Stimulated activated CD8-positive, alpha-beta memory T cell treated with anti-CD3 and anti-CD28 coated beads, Interleukin-12 subunit alpha, Interleukin-12 subunit beta, amount 100 ng/mL, for 24 hours (primary cell): Measurements from ENCODE around the gene MTCH2.
"Not testable (repeated sequence)": the region's sequence is repeated elsewhere in the genome, so short reads cannot be mapped to it uniquely, and the experiment has no call there.

ENCODE experiments used
- DNase-seq: peaks from one replicate; pipeline ENCODE4 v3.0.0-alpha.2; 2020; ENCODE audit errors: extremely low read depth

MTCH2 gene

GRCh38 chr11:47636331-47636730 is 6.0 kb downstream of the MTCH2 start:
- not testable (repeated sequence) for DNase-seq

GRCh38 chr11:47631473-47631872 is 10.9 kb downstream of the MTCH2 start:
- no peak for DNase-seq

DNA sequence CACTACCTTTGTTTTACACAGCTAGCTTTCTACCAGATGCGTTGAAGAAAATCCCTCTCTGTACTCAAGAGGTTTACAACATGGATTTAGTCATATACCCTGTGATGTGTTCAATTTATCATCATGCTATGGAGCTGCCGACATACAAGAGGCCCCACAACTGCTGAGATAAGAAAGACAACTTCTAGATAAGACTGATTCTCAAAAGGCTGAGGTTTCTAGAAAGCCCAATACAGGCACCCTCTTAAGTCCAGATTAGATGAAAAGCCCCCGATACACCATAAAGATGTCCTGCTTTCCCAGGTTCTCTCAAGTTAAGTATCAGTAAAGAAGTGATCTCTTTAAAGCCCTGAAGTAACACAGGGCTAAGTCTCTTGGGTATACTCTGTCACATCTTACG is 14.3 kb downstream of the MTCH2 start:
- no peak for DNase-seq

GRCh38 chr11:47626234-47626633 is 16.1 kb downstream of the MTCH2 start:
- DNase-seq, result no peak

DNA sequence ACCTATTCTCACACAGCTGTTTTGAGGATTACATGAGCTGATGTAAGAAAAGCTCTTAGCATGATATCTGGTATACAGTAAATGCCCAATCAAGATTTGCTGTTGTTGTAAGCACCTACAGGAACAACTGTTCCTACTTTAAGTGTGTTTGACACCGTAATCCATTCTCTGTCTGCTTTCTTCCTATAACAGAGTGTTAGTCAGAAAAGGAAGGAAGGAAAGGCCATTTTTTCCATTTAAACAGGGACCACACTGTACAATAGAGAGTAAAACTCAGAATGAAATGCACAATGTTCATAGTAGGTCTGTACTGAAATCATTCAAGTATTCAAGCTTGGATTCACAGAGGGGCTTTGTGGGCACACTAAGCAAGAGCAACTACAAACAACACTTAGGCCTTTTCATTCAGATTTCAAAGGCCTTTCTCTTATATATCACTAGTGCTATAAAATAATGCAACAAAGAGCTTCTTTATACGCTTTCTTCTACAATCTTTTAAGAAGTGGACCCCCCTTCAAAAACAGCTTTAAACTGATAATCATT is 21.5 kb downstream of the MTCH2 start:
- DNase-seq, result no peak

DNA sequence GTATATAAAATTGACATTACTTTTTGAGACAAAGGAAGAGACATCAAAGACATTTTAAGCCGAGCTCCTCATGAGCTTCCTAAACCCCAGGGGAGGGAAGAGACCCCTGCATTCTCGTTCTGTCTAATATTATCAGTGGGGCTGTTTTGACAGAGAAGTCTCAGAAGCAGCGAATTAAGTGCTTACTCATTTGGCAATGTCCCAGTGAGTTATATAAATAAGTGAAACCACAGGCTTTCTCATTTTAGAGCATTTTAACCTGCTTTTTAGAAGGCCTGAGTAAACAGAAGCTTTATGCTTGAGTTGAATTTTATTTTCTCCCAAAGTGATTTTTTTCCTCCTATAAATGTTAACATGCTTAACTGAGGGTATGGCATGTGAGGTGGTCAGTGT is 24.9 kb downstream of the MTCH2 start:
- DNase-seq, result no peak

DNA sequence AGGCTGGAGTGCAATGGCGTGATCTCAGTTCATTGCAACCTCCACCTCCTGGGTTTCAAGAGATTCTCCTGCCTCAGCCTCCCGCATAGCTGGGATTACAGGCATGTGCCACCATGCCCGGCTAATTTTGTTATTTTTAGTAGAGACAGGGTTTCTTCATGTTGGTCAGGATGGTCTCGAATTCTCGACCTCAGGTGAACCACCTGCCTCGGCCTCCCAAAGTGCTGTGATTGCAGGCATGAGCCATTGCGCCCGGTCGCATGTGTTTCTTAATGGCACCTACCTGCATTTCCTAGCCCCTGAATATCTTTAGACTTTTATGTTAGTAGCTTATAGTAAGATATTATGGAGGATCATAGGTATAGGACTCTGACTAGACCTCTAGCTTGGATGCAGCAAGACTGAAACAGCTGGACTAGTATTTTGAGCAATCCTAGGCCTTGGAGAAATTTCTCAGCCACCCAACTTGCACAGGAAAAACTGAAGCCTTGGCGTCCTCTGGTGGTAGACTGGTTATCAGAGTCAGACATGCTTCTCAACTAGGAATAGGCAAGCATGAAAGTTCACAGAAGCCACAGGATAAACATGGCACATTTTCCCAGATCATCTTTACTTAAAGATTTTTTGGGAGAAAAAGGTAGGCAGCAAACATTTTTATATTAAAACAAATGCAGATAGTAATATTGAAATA is 25.5 kb downstream of the MTCH2 start:
- DNase-seq, result no peak

DNA sequence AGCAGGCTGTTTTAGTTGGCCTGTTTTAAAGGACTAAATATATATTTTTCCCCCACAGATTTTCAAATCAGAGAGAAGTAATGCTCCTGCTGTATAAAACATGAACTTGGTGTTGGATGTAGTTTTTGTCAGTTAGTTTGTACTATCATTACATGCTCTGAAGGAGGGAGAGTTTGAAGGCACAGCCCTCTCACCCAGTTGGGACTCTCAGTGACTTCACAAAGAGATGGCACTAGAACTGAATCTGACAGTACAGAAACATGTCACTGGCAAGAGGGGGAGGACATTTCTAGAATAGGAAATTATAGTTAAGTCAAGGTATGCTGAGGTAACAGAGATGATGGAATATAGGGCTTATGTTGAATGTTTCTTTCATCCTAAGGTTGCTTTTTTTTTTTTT is 27.1 kb downstream of the MTCH2 start:
- no peak for DNase-seq

GRCh38 chr11:47611348-47611794 is 31.0 kb downstream of the MTCH2 start:
- no peak for DNase-seq

DNA sequence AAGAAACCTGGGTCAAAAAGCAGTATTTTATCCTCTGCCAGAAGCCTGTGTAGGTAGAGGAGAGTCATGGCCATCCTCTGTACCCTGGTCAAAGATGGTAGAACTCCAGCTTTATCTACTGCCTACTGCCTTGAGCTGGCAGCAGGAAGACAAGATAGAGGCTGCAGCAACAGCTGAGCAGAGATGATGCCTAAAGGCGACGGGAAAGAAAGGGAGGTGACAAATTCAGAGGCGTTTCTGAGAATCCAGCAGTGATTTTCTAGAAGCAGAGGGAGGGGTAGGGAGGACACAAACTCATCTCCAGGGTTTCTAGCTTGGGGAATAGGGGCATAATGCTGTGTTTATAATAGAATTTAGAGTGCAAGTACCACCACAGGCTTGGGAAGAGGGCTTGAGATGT is 32.7 kb downstream of the MTCH2 start:
- no peak for DNase-seq

DNA sequence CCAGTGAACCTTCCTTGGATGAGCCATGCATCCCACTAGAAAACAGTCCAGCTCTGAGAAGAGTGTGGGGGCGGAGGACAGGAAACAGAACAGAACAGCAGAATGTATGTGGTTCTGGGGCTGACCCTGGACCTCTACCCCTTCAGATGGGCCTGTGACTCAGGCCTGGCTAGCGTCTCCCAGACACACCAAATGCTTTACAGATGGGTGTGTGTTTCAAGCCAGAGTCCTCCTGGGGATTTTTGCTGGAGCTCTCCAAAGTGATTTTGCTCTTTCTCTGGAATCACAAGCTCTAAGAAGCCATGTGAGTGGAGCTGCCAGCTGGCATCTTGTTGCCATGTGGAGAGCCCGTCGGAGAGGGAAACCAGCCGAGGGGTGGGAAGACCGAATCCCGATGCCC is 35.0 kb downstream of the MTCH2 start:
- DNase-seq, result no peak

DNA sequence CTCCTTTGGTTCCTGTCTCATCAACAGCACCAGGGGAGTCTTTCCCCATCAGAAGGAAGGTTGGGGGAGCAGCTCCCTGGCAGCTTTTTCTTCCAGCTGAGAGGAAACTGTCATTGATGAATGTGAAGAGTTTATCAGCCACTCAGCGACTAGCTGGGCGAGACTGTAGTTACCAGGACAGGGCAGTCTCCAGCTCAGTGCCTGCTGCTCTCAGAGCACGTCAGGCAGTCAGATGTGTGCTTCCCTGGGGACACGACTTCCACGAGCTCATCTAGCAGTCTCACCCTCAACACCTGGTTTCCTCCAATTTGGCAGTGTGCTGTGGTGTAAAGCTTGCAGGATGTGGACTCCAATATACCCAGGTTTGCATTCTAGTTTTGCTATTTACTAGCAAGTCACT is 35.6 kb downstream of the MTCH2 start:
- DNase-seq, result no peak

DNA sequence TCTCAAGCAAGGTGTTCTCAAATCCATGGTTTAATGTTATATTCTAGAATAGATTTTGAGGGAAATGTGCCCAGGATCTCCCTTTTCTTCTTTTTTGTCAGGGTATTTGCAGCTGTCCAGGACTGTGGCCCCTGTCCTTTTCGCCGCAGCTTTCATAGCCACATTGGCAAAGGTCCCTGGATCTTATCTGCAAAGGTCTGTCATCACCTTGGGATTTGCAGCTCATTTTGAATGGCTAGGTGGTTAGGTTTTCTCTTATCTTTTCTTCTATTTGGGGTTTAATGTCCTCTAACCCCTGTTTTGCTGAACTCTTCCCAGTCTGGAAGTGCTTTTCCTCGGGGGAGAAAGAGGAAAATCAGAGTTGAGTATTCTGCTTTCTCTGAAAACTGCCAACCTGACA is 36.4 kb downstream of the MTCH2 start:
- DNase-seq, result no peak

GRCh38 chr11:47603295-47603694 is 39.1 kb downstream of the MTCH2 start:
- DNase-seq, result no peak

- DNase-seq, result no peak
Measured at GRCh38 chr11:47599902-47600301, 42.5 kb downstream of the MTCH2 start.

- DNase-seq, result no peak
Measured at GRCh38 chr11:47595967-47596366, 46.4 kb downstream of the MTCH2 start.

- no peak for DNase-seq
Measured at GRCh38 chr11:47595029-47595428, 47.3 kb downstream of the MTCH2 start.

DNA sequence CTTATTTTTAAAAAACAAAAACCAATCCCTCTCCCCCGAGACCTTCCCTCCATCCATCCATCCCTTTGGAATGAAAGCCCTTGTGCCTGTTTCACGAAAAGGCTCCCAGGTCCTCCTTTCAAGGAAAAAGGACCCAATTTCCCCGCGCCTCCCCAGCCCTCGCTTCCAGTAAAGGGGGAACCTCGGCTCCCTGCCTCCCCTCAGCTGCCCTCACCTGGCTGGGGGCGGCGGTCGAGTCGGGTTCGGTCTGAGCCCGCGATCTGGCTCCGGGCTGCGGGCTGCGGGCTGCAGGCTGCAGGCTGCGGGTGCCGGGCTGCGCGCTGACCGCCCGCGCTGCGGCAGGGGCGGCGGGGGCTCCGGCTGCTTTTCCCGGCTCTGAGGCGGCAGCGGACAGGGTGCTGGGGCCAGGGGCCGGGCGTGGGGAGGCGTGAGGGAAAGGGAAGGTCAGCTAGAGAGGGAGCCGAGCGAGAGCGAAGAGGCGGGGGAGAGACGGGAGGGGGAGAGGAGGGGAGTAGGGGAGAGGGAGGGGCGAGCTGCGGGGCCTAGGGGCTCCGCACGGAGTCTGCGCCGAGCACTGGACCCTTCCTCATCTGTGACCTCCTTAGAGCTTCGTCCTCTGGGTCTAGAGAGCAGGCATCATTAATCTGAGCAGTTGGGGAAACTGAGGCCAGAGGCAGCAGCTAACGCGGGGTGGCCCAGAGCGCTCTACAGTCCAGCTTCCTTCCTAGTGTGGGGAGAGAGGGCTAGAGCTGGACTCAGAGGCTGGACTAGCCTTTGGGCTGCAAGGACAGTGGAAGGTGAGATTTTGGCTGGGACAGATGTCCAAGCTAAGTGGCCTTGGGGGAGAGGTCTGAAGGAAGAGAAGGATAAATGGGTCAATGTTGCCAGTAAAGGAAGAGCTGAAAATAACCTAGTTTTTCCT is 48.2 kb downstream of the MTCH2 start, which contains the start of gene C1QTNF4:
C1QTNF4 (minus strand) TSS at position 478 of the 922 bp plus-strand sequence. CDS start 3,601 bp downstream, outside the sequence.
- no peak for DNase-seq

- DNase-seq, result no peak
Measured at GRCh38 chr11:47593492-47593933, 48.8 kb downstream of the MTCH2 start.

DNA sequence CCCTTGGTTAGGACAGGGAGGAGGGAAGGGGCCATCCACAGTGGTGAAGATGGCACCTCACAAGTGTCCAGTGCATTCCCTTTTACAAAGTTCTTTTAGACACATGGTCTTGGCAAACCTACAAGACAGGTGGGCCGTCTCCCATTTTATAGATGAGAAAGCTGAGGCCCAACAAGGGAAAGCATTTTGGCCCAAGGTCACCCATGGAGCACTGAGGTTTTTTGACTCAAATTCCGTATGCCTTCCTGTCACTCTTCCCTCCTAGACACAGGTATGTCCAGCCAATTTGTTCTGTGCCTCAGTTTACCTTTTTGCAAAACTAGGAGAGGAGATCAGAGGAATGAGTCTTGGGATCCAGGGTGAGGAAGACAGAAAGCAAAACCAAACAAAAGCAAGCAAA is 49.4 kb downstream of the MTCH2 start:
- no peak for DNase-seq

DNA sequence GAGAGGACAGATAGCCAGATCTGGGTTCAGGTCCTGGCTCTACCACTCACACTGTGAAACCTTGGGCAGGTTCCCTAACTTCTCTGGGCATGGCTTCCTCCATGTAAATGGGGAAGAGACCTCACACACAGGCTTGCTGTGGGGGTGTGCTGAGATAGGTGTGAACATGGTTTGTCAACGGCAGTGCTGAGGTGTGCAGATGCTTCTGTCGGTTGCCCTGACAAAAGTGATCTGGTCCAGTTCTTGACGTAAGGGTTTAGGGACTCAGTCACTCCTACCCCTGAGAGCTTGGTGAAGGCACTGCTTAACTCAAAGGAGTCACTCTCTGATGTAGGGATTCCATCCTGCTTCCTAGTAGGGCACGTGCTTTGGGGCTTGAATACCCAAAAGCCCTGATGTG is 50.1 kb downstream of the MTCH2 start:
- no peak for DNase-seq

- no peak for DNase-seq
Measured at GRCh38 chr11:47591764-47592163, 50.6 kb downstream of the MTCH2 start.
